AG04450 (cell line): ENCODE data around the gene CDH15. TPM values are rescaled to one million over a fixed set of nuclear protein-coding genes. Genes with fewer than 3 reads are reported as not detected.
A peak's percentile ranks its signal among the peaks of the same experiment; 100 is the strongest.
"Not testable (repeated sequence)": the region's sequence is repeated elsewhere in the genome, so short reads cannot be mapped to it uniquely, and the experiment has no call there.

ENCODE experiments used
- CTCF ChIA-PET: fragments of 300-600, 350-600 bp; formaldehyde crosslinking; extraction: SDS; loops from one replicate; lab custom pipeline; 2022; ENCODE audit warnings: antibody characterized with exemption, inconsistent platforms; lab: Charles Lee
- POLR2A ChIA-PET: fragments of 350-600 bp; formaldehyde crosslinking; extraction: SDS; loops from one replicate; lab custom pipeline; 2021; ENCODE audit warnings: antibody characterized with exemption, inconsistent platforms; lab: Yijun Ruan, JAX
- DNase-seq: peaks from one replicate; pipeline ENCODE4 v3.0.0-alpha.2; 2011; ENCODE audit warnings: low read depth, low spot score
- H3K27ac ChIP-seq: one replicate; pipeline ENCODE4 v1.5.1; 2012; ENCODE audit warnings: low read depth, low read length, control low read depth
- H3K27me3 ChIP-seq: one replicate; pipeline ENCODE4 v1.6.0; 2012; ENCODE audit warnings: low read length; ENCODE audit not compliant: control insufficient read depth, insufficient read depth
- H3K4me3 ChIP-seq: 2 replicates; pipeline ENCODE4 v1.5.1; 2011; ENCODE audit warnings: mild to moderate bottlenecking, low read depth, low read length, control low read depth
- H3K9me3 ChIP-seq: 2 replicates; pipeline ENCODE4 v1.5.1; 2012; ENCODE audit warnings: low read length; ENCODE audit not compliant: control insufficient read depth, insufficient read depth
- CTCF ChIP-seq: IDR thresholded peaks from 2 replicates; pipeline ENCODE4 v1.5.1; 2011; ENCODE audit warnings: low read depth, low read length, control low read depth, inconsistent platforms
- polyA plus RNA-seq: library from polyadenylated mRNA; depleted of rRNA; stranded (reverse); fragments of >200 nt; gene quantifications from 2 replicates; pipeline ENCODE4 v1.2.3, GENCODE V29; 2011

Gene CDH15
- polyA plus RNA-seq, 1 experiment, result 0.12 TPM

- H3K27me3 ChIP-seq, result peaks cover 31% of the 10 kb centered on the region
- DNase-seq, result no peak
- H3K4me3 ChIP-seq, result no peak overlapping the region
- TF ChIP-seq CTCF, result no peak
- peak overlapping the region; percentile 2 for H3K27ac ChIP-seq
- ChIA-PET CTCF (interaction anchor here (1.4 kb wide), 1 partner anchor 16 kb away, joined by 4 read pairs; no protein-coding TSS in a partner anchor), POLR2A (interaction anchor here (0.6 kb wide), 1 partner anchor 91 kb away, joined by 3 read pairs; the partner anchor contains the start of gene ACSF3)
- H3K9me3 ChIP-seq, result peaks cover 10% of the 10 kb centered on the region; the same call in 1 of the 2 replicates
Measured at GRCh38 chr16:89183975-89184676, 12.6 kb downstream of the CDH15 start.

GRCh38 chr16:89184677-89184932 lies 13.1 kb downstream of the CDH15 start:
- Histone ChIP-seq H3K9me3 (peaks cover 10% of the 10 kb centered on the region; the same call in 1 of the 2 replicates), H3K4me3 (no peak overlapping the region), H3K27me3 (peaks cover 30% of the 10 kb centered on the region), H3K27ac (no peak overlapping the region)
- ChIA-PET POLR2A (interaction anchor here (0.5 kb wide), 1 partner anchor 163 kb away, joined by 3 read pairs; no protein-coding TSS in a partner anchor), CTCF (no interaction called here)
- DNase-seq, result no peak
- TF ChIP-seq CTCF, result no peak

GRCh38 chr16:89184933-89185794 lies 13.6 kb downstream of the CDH15 start:
- ChIA-PET POLR2A (interaction anchor here (0.5 kb wide), 1 partner anchor 163 kb away, joined by 3 read pairs; no protein-coding TSS in a partner anchor), CTCF (no interaction called here)
- Histone ChIP-seq H3K27ac (no peak overlapping the region), H3K9me3 (peaks cover 10% of the 10 kb centered on the region; the same call in 1 of the 2 replicates), H3K4me3 (no peak overlapping the region), H3K27me3 (peaks cover 25% of the 10 kb centered on the region)
- DNase-seq, result no peak
- TF ChIP-seq CTCF, result no peak

GRCh38 chr16:89185887-89186592 lies 14.5 kb downstream of the CDH15 start:
- H3K9me3 ChIP-seq, result peaks cover 10% of the 10 kb centered on the region; the same call in 1 of the 2 replicates
- H3K27me3 ChIP-seq, result peaks cover 22% of the 10 kb centered on the region
- H3K27ac ChIP-seq, CTCF ChIA-PET, H3K4me3 ChIP-seq, POLR2A ChIA-PET, DNase-seq: not testable (repeated sequence)

- DNase-seq, H3K27ac ChIP-seq, CTCF ChIA-PET, H3K4me3 ChIP-seq, POLR2A ChIA-PET: not testable (repeated sequence)
- H3K27me3 ChIP-seq, result peaks cover 22% of the 10 kb centered on the region
- H3K9me3 ChIP-seq, result peaks cover 10% of the 10 kb centered on the region; the same call in 1 of the 2 replicates
Measured at GRCh38 chr16:89186593-89187031, 15.1 kb downstream of the CDH15 start.
